Spleen (tissue), 11 donors: ENCODE measurements around the gene ALMS1. TPM values are rescaled to one million over a fixed set of nuclear protein-coding genes. Genes with fewer than 3 reads are reported as not detected.

Experiments used
- DNase-seq: peaks from one replicate; pipeline ENCODE4 v3.0.0-alpha.2; 2020
- H3K27ac ChIP-seq, 8 donors: fragments of 200-600 bp; sonication (generic) in 7 of 8; 1 replicate in 4 of 8; 2 replicates in 4 of 8; pipeline versions ENCODE4 v1.5.0 to v1.8.0; 2016 to 2021; ENCODE audit warnings: inconsistent platforms in 4 of 8, mild to moderate bottlenecking in 4 of 8, moderate library complexity in 1 of 8
- H3K27me3 ChIP-seq, 7 donors: fragments of 200-600 bp; sonication (generic) in 6 of 7; replicated peaks in 1 of 7; 1 replicate in 4 of 7; 2 replicates in 3 of 7; pipeline versions ENCODE4 v1.5.0 to v1.8.0; 2016 to 2021; ENCODE audit warnings: inconsistent platforms in 3 of 7, mild to moderate bottlenecking in 1 of 7
- H3K36me3 ChIP-seq, 6 donors: fragments of 200-600 bp; sonication (generic) in 5 of 6; 1 replicate in 4 of 6; 2 replicates in 2 of 6; pipeline versions ENCODE4 v1.5.0 to v1.8.0; 2016 to 2021; ENCODE audit warnings: inconsistent platforms in 2 of 6
- H3K4me1 ChIP-seq, 6 donors: fragments of 200-600 bp; sonication (generic) in 5 of 6; 1 replicate in 3 of 6; 2 replicates in 3 of 6; pipeline versions ENCODE4 v1.5.0 to v1.8.0; 2016 to 2021; ENCODE audit warnings: inconsistent platforms in 3 of 6
- H3K4me3 ChIP-seq, 8 donors: fragments of 200-600 bp; sonication (generic) in 7 of 8; 1 replicate in 4 of 8; 2 replicates in 4 of 8; pipeline versions ENCODE4 v1.5.0 to v1.8.0; 2016 to 2021; ENCODE audit warnings: inconsistent platforms in 4 of 8, mild to moderate bottlenecking in 4 of 8, moderate library complexity in 2 of 8
- H3K9me3 ChIP-seq, 8 donors: fragments of 200-600 bp; sonication (generic) in 7 of 8; 1 replicate in 4 of 8; 2 replicates in 4 of 8; pipeline versions ENCODE4 v1.5.0 to v1.8.0; 2016 to 2021; ENCODE audit warnings: inconsistent platforms in 4 of 8
- CTCF ChIP-seq, 11 experiments: fragments of 200-600 bp in 7 of 11; fragments of 450-650 bp in 4 of 11; sonication (generic) in 4 of 11; IDR thresholded peaks in 8 of 11; conservative IDR thresholded peaks in 3 of 11; 1 replicate in 7 of 11; 2 replicates in 4 of 11; pipeline versions ENCODE4 v1.4.0 to v1.8.0; 2016 to 2021; ENCODE audit warnings: antibody characterized with exemption in 11 of 11, inconsistent platforms in 4 of 11, mild to moderate bottlenecking in 1 of 11
- POLR2A ChIP-seq, 3 donors: fragments of 450-650 bp; IDR thresholded peaks; one replicate each; pipeline ENCODE4 v1.5.1; 2017; ENCODE audit warnings: antibody characterized with exemption in 3 of 3, mild to moderate bottlenecking in 1 of 3
- POLR2AphosphoS5 ChIP-seq, 3 donors: sonication (generic); formaldehyde crosslinking; IDR thresholded peaks; one replicate each; pipeline ENCODE4 v1.5.1; 2017; ENCODE audit warnings: antibody characterized with exemption in 3 of 3
- WGBS, 5 donors: extraction: QIAGEN DNeasy Blood & Tissue Kit in 3 of 5; methylation state at CpG; one replicate each; pipeline versions ENCODE4 v1.1.5 to v1.1.7; 2013 to 2018; 5-methylcytosine and 5-hydroxymethylcytosine counted together
- intact Hi-C: fragments of 100-400 bp; cut with DNase I; formaldehyde crosslinking; loops from one replicate; pipeline ENCODE4 v1.15.0; 2023; ENCODE audit warnings: low total_unique reads
- polyA plus RNA-seq, 3 donors: library from polyadenylated mRNA; stranded (reverse); fragments of 200-250 nt; gene quantifications; one replicate each; pipeline ENCODE4 v1.2.1, GENCODE V29; 2013
- total RNA-seq, 7 donors: library from RNA; depleted of rRNA in 3 of 7; stranded (reverse); fragments of >200 nt in 3 of 7; fragmentation: NEBNext Ultra II Directional in 4 of 7; extraction: Animal tissue kit (Norgen Biotek cat#: 25700) in 4 of 7; gene quantifications; one replicate each; pipeline versions ENCODE4 v1.1.0 to v1.2.1, GENCODE V29; 2016 to 2021
- donor health status: healthy with polysubstance abuse.
- donor health status: DM: no; HTN: no; CAD: no; lungs with moderate emphysema.
- donor health status: DM: no; HTN: no; CAD: no.
- donor health status: Bipolar disorder and iron deficiency.
- donor health status: healthy.
- donor health status: DM: no; HTN: no; CAD: no.
- donor health status: DM: yes; HTN: yes; CAD: no.

The ALMS1 gene
- total and polyA plus RNA-seq, 10 donors, result 3.8 to 34.2 (median 17.7) TPM

- no peak for DNase-seq
- Histone ChIP-seq H3K9me3 (peaks cover 0 to 8% (median 0%) of the 10 kb centered on the region in 8 donors), H3K27me3 (peaks cover 0 to 5% (median 0%) of the 10 kb centered on the region in 7 donors), H3K4me1 (no peaks in the 10 kb centered on the region), H3K27ac (no peak overlapping the region), H3K36me3 (no peaks in the 10 kb centered on the region), H3K4me3 (no peak overlapping the region)
- 72 to 83% (median 80%) methylated on average over 6 of the region's 6 CpGs for WGBS, 5 donors
- intact Hi-C loops, result no loop called here
- no peak for TF ChIP-seq CTCF (IDR thresholded peaks at IDR 0.05 in 8 of 11, conservative IDR thresholded peaks at IDR 0.05 in 3 of 11)
- TF ChIP-seq POLR2A (IDR thresholded peaks at IDR 0.05), result no peak
- no peak for TF ChIP-seq POLR2AphosphoS5 (IDR thresholded peaks at IDR 0.05)
Measured at GRCh38 chr2:73651591-73652230, 266.1 kb downstream of the ALMS1 start.

GRCh38 chr2:73652348-73652747 is 266.7 kb downstream of the ALMS1 start:
- Histone ChIP-seq H3K27ac (no peak overlapping the region), H3K9me3 (peaks cover 0 to 8% (median 0%) of the 10 kb centered on the region in 8 donors), H3K4me3 (no peak overlapping the region), H3K4me1 (no peaks in the 10 kb centered on the region), H3K36me3 (no peaks in the 10 kb centered on the region), H3K27me3 (peaks cover 0 to 5% (median 0%) of the 10 kb centered on the region in 7 donors)
- DNase-seq, result no peak
- TF ChIP-seq POLR2AphosphoS5 (IDR thresholded peaks at IDR 0.05) (no peak), POLR2A (IDR thresholded peaks at IDR 0.05) (no peak), CTCF (IDR thresholded peaks at IDR 0.05 in 8 of 11, conservative IDR thresholded peaks at IDR 0.05 in 3 of 11) (no peak)
- 76 to 92% (median 89%) methylated on average over 3 of the region's 3 CpGs for WGBS, 5 donors
- intact Hi-C loops, result no loop called here

- 67 to 91% (median 80%) methylated on average over 2 of the region's 2 CpGs for WGBS, 5 donors
- H3K36me3 ChIP-seq, result no peaks in the 10 kb centered on the region
- H3K27ac ChIP-seq, result no peak overlapping the region
- intact Hi-C loops, result no loop called here
- DNase-seq, result no peak
- TF ChIP-seq CTCF (IDR thresholded peaks at IDR 0.05 in 8 of 11, conservative IDR thresholded peaks at IDR 0.05 in 3 of 11) (no peak), POLR2A (IDR thresholded peaks at IDR 0.05) (no peak), POLR2AphosphoS5 (IDR thresholded peaks at IDR 0.05) (no peak)
- H3K27me3 ChIP-seq, result no peaks in the 10 kb centered on the region
- H3K9me3 ChIP-seq, result peaks cover 0 to 2% (median under 1%) of the 10 kb centered on the region in 8 donors
- no peak overlapping the region for H3K4me3 ChIP-seq
- no peaks in the 10 kb centered on the region for H3K4me1 ChIP-seq
Measured at GRCh38 chr2:73654175-73654574, 268.5 kb downstream of the ALMS1 start.

Other genes with a start within 250 kb of the ALMS1 start
- not detected for gene NOTO, start 183.3 kb upstream of the ALMS1 start, total RNA-seq
- gene NOTO, start 183.3 kb upstream of the ALMS1 start, polyA plus RNA-seq, result not detected
- gene SMYD5, start 171.6 kb upstream of the ALMS1 start, total RNA-seq, result 10 to 100 TPM; 12.3 to 27.1 (median 17.8) TPM
- gene SMYD5, start 171.6 kb upstream of the ALMS1 start, polyA plus RNA-seq, result 10 to 100 TPM; 14.6 to 22.7 (median 17.8) TPM
- gene PRADC1, start 152.6 kb upstream of the ALMS1 start, total RNA-seq, result 10 to 100 TPM; 12.8 to 27.1 (median 22.8) TPM
- gene PRADC1, start 152.6 kb upstream of the ALMS1 start, polyA plus RNA-seq, result 10 to 100 TPM; 10.4 to 29.5 (median 21.0) TPM
- 100 to 1,000 TPM; 122 to 184 (median 148) TPM for gene CCT7, start 151.5 kb upstream of the ALMS1 start, total RNA-seq
- 100 to 1,000 TPM; 112 to 165 (median 152) TPM for gene CCT7, start 151.5 kb upstream of the ALMS1 start, polyA plus RNA-seq
- 10 to 100 TPM; 10.0 to 15.9 (median 13.3) TPM for gene FBXO41, start 101.4 kb upstream of the ALMS1 start, total RNA-seq
- gene FBXO41, start 101.4 kb upstream of the ALMS1 start, polyA plus RNA-seq, result 10 to 100 TPM in 1 of 3 donors, 1 to 10 TPM in 2; 4.8 to 11.3 (median 8.0) TPM
- not detected for gene EGR4, start 92.3 kb upstream of the ALMS1 start, total RNA-seq
- under 1 TPM in 2 of 3 donors, not detected in 1; 0.02 to 0.03 TPM for gene EGR4, start 92.3 kb upstream of the ALMS1 start, polyA plus RNA-seq